Heart left ventricle (tissue), 13 donors: Measurements from ENCODE around the gene NTM.
A peak's percentile ranks its signal among the peaks of the same experiment; 100 is the strongest.

ENCODE experiments used
- POLR2A ChIP-seq, 2 donors: fragments of 450-650 bp; IDR thresholded peaks; one replicate each; pipeline ENCODE4 v1.6.1; 2017; ENCODE audit warnings: antibody characterized with exemption in 2 of 2, mild to moderate bottlenecking in 2 of 2, moderate library complexity in 2 of 2
- TF ChIP-seq, protein P1 (sequence below), 12 donors: fragments of 200-600 bp; sonication (generic) in 4 of 12; IDR thresholded peaks; one replicate each; pipeline versions ENCODE4 v1.5.0 to v1.8.0; 2018 to 2022; ENCODE audit warnings: antibody characterized with exemption in 12 of 12, mild to moderate bottlenecking in 5 of 12
- donor health status: ischemic (EF 13 %, LVEDD 7.1; RV severe dilation, severe dysfunction).
- donor health status: DM: no; HTN: yes; CAD: no.
- donor health status: DM: no; HTN: no; CAD: no.
- donor health status: ischemic (EF 25% LVEDD 6.9; RV normal size, moderate dysfunction).
- donor health status: ischemic (EF 25% LVEDD 5.7; RV mildly dilated, moderate dysfunction).
- donor health status: ischemic (EF 35%, LVEDD 5.7; RV mildly dilated, moderate dysfunction).
- donor health status: nonischemic (EF 11% LVEDD 7.7; RV severe dilation, severe dysfunction).
- donor health status: DM: yes; HTN: yes; CAD: no.
- donor health status: PGD.
- donor health status: ischemic (EF 29% LVEDD 5.4; RV normal size, mild dysfunction).
- donor health status: nonischemic (EF 23%, LVEDD 6.1; RV moderate dilation, normal function).

DNA sequence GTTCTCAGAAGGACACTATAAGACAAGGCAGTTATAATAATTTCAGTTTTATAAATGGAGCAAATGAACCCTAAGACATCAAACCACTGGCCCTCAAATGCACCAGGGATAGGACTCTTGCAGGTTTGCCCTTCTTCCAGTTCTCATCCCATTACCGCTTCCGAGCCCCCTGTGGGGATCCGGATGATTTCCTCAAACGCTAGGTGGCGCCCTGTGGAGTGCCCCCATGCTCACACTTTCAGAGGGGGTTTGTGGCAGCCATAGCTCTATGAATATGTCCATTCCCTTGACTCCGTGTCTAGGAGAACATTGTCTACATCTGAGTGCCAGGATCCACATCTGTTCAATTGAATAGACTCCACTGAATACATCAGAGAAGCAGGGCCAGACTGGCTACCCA lies 816.3 kb downstream of the NTM start:
- TF ChIP-seq, protein P1, sequence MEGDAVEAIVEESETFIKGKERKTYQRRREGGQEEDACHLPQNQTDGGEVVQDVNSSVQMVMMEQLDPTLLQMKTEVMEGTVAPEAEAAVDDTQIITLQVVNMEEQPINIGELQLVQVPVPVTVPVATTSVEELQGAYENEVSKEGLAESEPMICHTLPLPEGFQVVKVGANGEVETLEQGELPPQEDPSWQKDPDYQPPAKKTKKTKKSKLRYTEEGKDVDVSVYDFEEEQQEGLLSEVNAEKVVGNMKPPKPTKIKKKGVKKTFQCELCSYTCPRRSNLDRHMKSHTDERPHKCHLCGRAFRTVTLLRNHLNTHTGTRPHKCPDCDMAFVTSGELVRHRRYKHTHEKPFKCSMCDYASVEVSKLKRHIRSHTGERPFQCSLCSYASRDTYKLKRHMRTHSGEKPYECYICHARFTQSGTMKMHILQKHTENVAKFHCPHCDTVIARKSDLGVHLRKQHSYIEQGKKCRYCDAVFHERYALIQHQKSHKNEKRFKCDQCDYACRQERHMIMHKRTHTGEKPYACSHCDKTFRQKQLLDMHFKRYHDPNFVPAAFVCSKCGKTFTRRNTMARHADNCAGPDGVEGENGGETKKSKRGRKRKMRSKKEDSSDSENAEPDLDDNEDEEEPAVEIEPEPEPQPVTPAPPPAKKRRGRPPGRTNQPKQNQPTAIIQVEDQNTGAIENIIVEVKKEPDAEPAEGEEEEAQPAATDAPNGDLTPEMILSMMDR (IDR thresholded peaks at IDR 0.05) = peak in 8 of 12 donors; percentile 7 to 33 (median 18)
- TF ChIP-seq POLR2A (IDR thresholded peaks at IDR 0.05) = no peak
